OCI-LY3 (cell line): ENCODE results near the gene PHAF1.

Experiments
- H2AFZ ChIP-seq: fragments of 200-600, 300-600 bp; shearing (Covaris generic); 2 replicates; pipeline ENCODE4 v1.6.0; 2014; ENCODE audit warnings: antibody characterized with exemption, low read depth, low read length
- H3K27ac ChIP-seq: fragments of 200-600, 300-600 bp; sonication (generic); 2 replicates; pipeline ENCODE4 v1.5.1; 2014; ENCODE audit warnings: mild to moderate bottlenecking, low read length, moderate library complexity, mixed read lengths
- H3K27me3 ChIP-seq: fragments of 200-600, 300-600 bp; sonication (generic); 2 replicates; pipeline ENCODE4 v1.6.1; 2014; ENCODE audit warnings: low read depth, low read length, mixed read lengths
- H3K36me3 ChIP-seq: fragments of 200-600, 300-600 bp; sonication (generic); replicated peaks from 2 replicates; pipeline ENCODE3; 2014; ENCODE audit warnings: low read depth, low read length, mixed read lengths
- H3K4me1 ChIP-seq: fragments of 300-600, 200-600 bp; sonication (generic); 2 replicates; pipeline ENCODE4 v1.6.1; 2014; ENCODE audit warnings: low read length, mixed read lengths
- H3K4me2 ChIP-seq: fragments of 200-600, 300-600 bp; sonication (generic); 2 replicates; pipeline ENCODE4 v1.6.1; 2014; ENCODE audit warnings: low read length, mixed read lengths
- H3K4me3 ChIP-seq: fragments of 300-600, 200-600 bp; sonication (generic); 2 replicates; pipeline ENCODE4 v1.5.1; 2014; ENCODE audit warnings: antibody characterized with exemption, mild to moderate bottlenecking, low read length, moderate library complexity
- H3K79me2 ChIP-seq: fragments of 300-600, 200-600 bp; shearing (Covaris generic); 2 replicates; pipeline ENCODE4 v1.6.1; 2014; ENCODE audit warnings: mild to moderate bottlenecking, low read length, mixed read lengths
- H3K9ac ChIP-seq: fragments of 300-600, 200-600 bp; shearing (Covaris generic); 2 replicates; pipeline ENCODE4 v1.6.0; 2014; ENCODE audit warnings: mild to moderate bottlenecking, low read length, moderate library complexity
- H3K9me3 ChIP-seq: fragments of 200-600, 300-600 bp; shearing (Covaris generic); 2 replicates; pipeline ENCODE4 v1.6.1; 2014; ENCODE audit warnings: low read length, mixed read lengths; ENCODE audit not compliant: insufficient read depth
- H4K20me1 ChIP-seq: fragments of 200-600, 300-600 bp; sonication (generic); 2 replicates; pipeline ENCODE4 v1.6.1; 2016; ENCODE audit warnings: low read length, mixed read lengths; ENCODE audit not compliant: insufficient read depth
- EZH2phosphoT487 ChIP-seq: fragments of 200-600 bp; shearing (Covaris generic); IDR thresholded peaks from 2 replicates; pipeline ENCODE4 v1.6.1; 2018; ENCODE audit warnings: antibody characterized with exemption, mixed run types, low read depth
- TF ChIP-seq, protein P1 (sequence below): fragments of 200-600, 300-600 bp; sonication (generic); IDR thresholded peaks from 2 replicates; pipeline ENCODE4 v1.5.1; 2014; ENCODE audit warnings: antibody characterized with exemption, low read length, low read depth

PHAF1 gene

DNA sequence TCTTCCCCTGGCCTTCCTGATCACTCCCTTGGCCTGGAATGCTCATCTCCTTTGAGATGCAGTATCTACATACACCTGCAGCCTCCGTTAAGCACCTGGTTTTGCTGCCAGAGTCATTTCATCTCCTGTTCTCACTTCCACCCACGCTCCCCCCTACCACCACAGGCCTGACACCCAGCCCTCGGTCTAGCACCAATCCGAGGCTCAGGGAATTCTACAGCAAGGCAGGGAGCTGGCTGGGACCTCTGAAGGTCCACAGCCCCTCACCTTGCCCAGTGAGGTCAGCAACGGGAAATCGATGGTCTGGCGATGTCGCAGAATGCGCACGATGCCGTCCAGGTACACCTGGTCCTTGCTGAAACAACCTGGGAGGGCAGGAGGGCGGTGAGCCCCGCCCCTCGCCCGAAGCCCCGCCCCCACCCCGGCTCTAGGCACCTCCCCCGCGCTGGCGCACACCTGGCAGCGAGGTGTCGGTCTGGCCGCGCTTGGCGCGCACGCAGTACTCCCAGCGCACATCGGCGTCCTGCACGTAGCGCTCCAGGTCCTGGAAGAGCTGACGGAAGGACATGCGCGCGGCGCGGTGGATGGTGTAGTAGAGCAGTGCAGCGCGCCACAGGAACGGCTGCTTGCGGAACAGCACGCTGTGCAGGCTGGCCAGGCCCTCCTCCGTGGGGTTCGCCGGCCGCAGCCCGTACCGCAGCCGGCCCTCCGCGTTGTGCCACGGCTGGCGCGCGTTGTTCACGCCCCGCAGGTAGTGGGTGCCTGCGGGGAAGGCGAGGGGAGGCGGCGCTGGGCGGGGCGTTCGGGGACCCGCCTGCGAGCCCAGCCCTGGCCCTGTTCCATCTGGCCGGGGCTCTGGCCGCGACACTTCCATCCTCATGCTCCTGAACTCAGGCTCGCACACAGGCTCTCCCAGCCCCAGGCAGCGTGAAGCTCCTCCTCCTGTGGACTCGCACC lies 68.3 kb downstream of the PHAF1 start:
- H3K9ac ChIP-seq = no peak overlapping the region
- no peaks in the 10 kb centered on the region for H3K27me3 ChIP-seq
- no peaks in the 10 kb centered on the region for H3K9me3 ChIP-seq
- H3K27ac ChIP-seq = no peak overlapping the region
- no peak overlapping the region for H3K4me2 ChIP-seq
- H3K79me2 ChIP-seq = peaks cover 9% of the 10 kb centered on the region
- H2AFZ ChIP-seq = no peak overlapping the region
- no peak overlapping the region for H3K4me3 ChIP-seq
- no peak for TF ChIP-seq EZH2phosphoT487
- TF ChIP-seq, protein P1, sequence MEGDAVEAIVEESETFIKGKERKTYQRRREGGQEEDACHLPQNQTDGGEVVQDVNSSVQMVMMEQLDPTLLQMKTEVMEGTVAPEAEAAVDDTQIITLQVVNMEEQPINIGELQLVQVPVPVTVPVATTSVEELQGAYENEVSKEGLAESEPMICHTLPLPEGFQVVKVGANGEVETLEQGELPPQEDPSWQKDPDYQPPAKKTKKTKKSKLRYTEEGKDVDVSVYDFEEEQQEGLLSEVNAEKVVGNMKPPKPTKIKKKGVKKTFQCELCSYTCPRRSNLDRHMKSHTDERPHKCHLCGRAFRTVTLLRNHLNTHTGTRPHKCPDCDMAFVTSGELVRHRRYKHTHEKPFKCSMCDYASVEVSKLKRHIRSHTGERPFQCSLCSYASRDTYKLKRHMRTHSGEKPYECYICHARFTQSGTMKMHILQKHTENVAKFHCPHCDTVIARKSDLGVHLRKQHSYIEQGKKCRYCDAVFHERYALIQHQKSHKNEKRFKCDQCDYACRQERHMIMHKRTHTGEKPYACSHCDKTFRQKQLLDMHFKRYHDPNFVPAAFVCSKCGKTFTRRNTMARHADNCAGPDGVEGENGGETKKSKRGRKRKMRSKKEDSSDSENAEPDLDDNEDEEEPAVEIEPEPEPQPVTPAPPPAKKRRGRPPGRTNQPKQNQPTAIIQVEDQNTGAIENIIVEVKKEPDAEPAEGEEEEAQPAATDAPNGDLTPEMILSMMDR = no peak
- H3K4me1 ChIP-seq = peaks cover 26% of the 10 kb centered on the region
- peaks cover 16% of the 10 kb centered on the region for H3K36me3 ChIP-seq
- H4K20me1 ChIP-seq = no peaks in the 10 kb centered on the region; the same call in 1 of the 2 replicates

DNA sequence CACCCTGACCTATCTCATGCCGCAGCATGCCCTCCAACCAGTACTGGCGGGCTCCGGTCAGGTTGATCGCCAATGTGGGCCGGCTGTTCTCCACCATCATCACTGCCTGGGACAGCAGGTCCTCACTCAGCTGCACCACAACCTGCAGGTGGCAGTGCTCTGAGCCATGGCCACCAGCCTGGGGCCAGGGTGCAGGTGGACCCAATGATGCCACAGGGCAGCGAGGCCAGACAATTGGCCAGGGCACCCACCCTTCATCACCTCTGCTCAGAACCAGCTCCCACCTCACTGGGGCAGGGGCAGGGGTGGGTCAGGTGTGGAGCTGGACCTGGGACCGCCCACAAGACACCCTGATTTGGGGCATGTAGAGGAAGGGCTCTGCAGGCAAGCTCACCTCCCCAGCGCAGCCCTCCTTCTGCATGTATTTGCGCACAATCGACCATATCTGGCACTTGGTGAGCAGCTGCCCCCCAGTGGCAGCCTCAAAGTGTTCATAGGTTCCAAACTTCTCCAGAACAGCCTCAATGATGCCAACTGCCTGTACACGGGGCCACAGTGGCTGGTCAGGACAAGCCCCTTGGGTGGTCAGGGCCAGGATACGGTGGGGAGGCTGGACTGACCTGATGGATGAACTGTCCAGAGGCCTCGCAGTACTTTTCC lies 69.8 kb downstream of the PHAF1 start:
- Histone ChIP-seq H3K4me2 (no peak overlapping the region), H3K79me2 (peaks cover 13% of the 10 kb centered on the region), H3K9me3 (no peaks in the 10 kb centered on the region), H3K4me3 (no peak overlapping the region), H3K9ac (no peak overlapping the region), H4K20me1 (no peaks in the 10 kb centered on the region; the same call in 1 of the 2 replicates), H3K27me3 (no peaks in the 10 kb centered on the region), H2AFZ (no peak overlapping the region), H3K36me3 (peaks cover 16% of the 10 kb centered on the region), H3K27ac (no peak overlapping the region), H3K4me1 (peaks cover 20% of the 10 kb centered on the region; the same call in 1 of the 2 replicates)
- no peak for TF ChIP-seq EZH2phosphoT487
- TF ChIP-seq, protein P1 = peak; percentile 46

DNA sequence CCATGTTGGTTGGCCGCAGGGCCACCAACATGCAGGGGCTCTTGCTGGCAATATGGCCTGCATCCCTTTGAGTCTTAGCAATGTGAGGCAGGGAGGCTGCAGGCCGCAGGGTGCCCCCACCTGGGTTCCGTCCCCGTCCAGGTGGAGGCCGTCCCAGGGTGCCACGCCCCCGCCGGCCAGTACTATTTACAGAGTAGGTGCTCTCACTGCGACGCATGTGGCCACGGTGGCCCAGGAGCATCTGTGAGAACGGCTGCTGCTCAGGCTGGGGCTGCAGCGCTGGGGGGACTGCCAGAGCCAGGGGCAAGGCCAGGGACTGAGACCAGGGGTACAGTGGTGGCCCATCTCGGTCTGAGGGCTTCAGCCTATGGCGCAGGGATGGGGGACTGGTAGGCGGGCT lies 70.4 kb downstream of the PHAF1 start:
- Histone ChIP-seq H3K79me2 (peaks cover 13% of the 10 kb centered on the region), H3K4me3 (no peak overlapping the region), H3K9ac (no peak overlapping the region), H3K9me3 (no peaks in the 10 kb centered on the region), H3K27me3 (no peaks in the 10 kb centered on the region), H3K4me1 (peaks cover 21% of the 10 kb centered on the region; the same call in 1 of the 2 replicates), H3K4me2 (no peak overlapping the region), H3K36me3 (peaks cover 11% of the 10 kb centered on the region), H4K20me1 (no peaks in the 10 kb centered on the region; the same call in 1 of the 2 replicates), H2AFZ (no peak overlapping the region), H3K27ac (no peak overlapping the region)
- TF ChIP-seq, protein P1 = no peak
- no peak for TF ChIP-seq EZH2phosphoT487

DNA sequence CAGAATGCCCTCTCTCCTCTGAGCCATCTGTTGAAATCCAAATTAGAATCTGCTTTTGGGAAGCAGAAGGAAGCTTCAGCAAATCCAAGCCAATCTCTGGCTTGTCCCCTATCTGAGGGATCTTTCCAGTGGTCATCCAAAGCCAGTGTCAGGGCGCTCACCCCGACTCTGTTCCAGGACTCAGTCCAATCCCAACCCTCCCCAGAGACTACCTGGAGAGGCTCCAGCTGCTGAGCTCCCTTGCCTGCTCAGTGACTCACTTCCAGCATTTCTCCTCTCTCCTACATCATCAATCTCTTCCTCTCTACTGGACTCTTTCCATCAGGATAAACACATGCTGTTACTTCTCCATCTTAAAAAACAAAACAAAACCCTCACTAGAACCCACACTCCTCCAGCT lies 71.6 kb downstream of the PHAF1 start:
- Histone ChIP-seq H3K27me3 (no peaks in the 10 kb centered on the region), H3K27ac (no peak overlapping the region), H3K36me3 (peaks cover 6% of the 10 kb centered on the region), H3K9ac (no peak overlapping the region), H3K9me3 (no peaks in the 10 kb centered on the region), H3K79me2 (peaks cover 13% of the 10 kb centered on the region), H3K4me3 (no peak overlapping the region), H3K4me1 (peaks cover 19% of the 10 kb centered on the region; the same call in 1 of the 2 replicates), H2AFZ (no peak overlapping the region), H3K4me2 (no peak overlapping the region), H4K20me1 (no peaks in the 10 kb centered on the region; the same call in 1 of the 2 replicates)
- no peak for TF ChIP-seq EZH2phosphoT487
- TF ChIP-seq, protein P1 = no peak
